KOPT-K1 (cell line): ENCODE results near the gene RAD50.

Experiments used
- H3K27ac ChIP-seq: fragments of 200-600 bp; sonication (generic); 2 replicates; pipeline ENCODE4 v1.5.1; 2016; ENCODE audit warnings: antibody characterized with exemption, mild to moderate bottlenecking, low read depth, low read length; ENCODE audit not compliant: poor library complexity, severe bottlenecking
- H3K36me3 ChIP-seq: fragments of 200-600 bp; sonication (generic); 2 replicates; pipeline ENCODE4 v1.5.1; 2017; ENCODE audit warnings: antibody characterized with exemption, mild to moderate bottlenecking, low read length, moderate library complexity; ENCODE audit not compliant: insufficient read depth
- H3K9me3 ChIP-seq: fragments of 200-600 bp; sonication (generic); 2 replicates; pipeline ENCODE4 v1.5.1; 2017; ENCODE audit warnings: antibody characterized with exemption, low read length, mild to moderate bottlenecking; ENCODE audit not compliant: insufficient read depth, poor library complexity, severe bottlenecking

The RAD50 gene

DNA sequence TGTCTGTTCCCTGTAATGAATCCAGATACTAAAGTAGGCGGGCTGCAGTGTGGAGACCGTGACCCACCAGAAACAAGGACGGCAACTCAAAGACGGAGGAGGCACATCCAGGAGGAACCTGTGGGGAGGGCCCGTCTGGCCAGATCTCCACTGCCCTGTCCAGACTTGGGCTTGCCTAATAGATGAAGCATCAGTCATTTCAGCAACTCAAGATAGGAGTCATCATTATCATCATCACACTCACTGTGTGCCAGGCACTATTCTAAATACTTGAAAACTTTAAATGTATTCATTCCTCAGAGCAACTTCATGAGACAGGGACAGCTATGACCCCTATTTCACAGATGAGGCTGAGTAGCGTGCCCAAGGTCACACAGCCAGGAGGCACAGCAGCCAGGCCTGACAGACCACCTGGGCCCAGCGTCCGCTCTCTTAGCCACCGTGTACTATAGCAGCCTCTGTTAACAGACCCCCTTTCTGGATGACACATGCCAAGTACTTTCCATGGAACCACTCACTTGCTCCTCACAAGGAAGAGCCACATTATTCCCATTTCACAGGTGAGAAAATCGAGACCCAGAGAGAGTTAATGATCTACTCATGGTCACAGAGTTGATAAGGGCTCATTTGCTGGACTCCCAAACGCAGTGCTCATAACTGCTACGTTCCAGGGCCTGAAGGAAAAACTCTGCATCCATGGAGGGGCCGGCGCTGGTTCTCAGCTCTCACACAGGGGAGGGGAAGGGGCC lies 112.1 kb downstream of the RAD50 start:
- no peaks in the 10 kb centered on the region for H3K9me3 ChIP-seq
- no peak overlapping the region for H3K27ac ChIP-seq
- H3K36me3 ChIP-seq, result no peaks in the 10 kb centered on the region

- Histone ChIP-seq H3K9me3 (no peaks in the 10 kb centered on the region), H3K36me3 (no peaks in the 10 kb centered on the region)
These were observed 112.7 kb downstream of the RAD50 start for GRCh38 chr5:132669455-132669820.

GRCh38 chr5:132669966-132670882 lies 113.4 kb downstream of the RAD50 start:
- Histone ChIP-seq H3K9me3 (no peaks in the 10 kb centered on the region), H3K36me3 (no peaks in the 10 kb centered on the region), H3K27ac (no peak overlapping the region)

More at GRCh38 chr5:132669455-132669820, 112.7 kb downstream of the RAD50 start:
- no peak overlapping the region for H3K27ac ChIP-seq

DNA sequence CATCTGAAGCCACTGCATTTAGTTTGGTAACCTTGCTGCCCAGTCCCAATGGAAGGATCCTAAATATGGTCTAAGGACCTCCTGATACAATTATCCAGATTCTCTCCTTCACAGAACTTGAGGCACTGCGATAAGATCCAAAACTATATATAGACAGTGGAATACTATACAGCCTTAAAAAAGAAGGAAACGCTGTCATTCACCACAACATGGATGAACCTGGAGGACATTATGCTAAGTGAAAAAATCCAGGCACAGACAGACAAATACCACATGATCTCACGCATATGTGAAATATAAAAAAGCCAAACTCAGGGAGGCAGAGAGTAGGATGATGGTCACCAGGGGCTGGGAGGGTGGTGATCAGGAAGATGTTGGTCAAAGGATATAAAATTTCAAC lies 114.2 kb downstream of the RAD50 start:
- Histone ChIP-seq H3K27ac (no peak overlapping the region), H3K9me3 (no peaks in the 10 kb centered on the region), H3K36me3 (no peaks in the 10 kb centered on the region)

GRCh38 chr5:132673488-132673887 lies 116.7 kb downstream of the RAD50 start:
- no peaks in the 10 kb centered on the region for H3K9me3 ChIP-seq
- peak overlapping the region; percentile 75 for H3K27ac ChIP-seq
- H3K36me3 ChIP-seq, result no peaks in the 10 kb centered on the region

DNA sequence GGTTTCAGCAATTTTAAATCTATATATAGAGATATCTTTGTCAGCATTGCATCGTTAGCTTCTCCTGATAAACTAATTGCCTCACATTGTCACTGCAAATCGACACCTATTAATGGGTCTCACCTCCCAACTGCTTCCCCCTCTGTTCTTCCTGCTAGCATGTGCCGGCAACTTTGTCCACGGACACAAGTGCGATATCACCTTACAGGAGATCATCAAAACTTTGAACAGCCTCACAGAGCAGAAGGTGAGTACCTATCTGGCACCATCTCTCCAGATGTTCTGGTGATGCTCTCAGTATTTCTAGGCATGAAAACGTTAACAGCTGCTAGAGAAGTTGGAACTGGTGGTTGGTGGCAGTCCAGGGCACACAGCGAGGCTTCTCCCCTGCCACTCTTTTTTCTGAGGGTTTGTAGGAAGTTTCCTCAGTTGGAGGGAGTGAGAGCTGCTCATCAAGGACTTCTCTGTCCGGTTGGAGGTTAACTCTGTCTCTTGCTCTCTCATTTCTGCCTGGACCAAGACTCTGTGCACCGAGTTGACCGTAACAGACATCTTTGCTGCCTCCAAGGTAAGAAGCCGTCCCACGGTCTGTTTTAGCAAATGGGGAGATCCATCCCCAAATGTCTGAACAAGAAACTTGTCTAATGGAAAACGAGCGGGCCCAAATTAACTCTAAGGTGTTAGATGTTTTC lies 117.3 kb downstream of the RAD50 start, which contains the start of gene IL4:
IL4 (plus strand) TSS at position 51 of the 692 bp plus-strand sequence; CDS start at position 113, 62 bp downstream.
- H3K36me3 ChIP-seq, result no peaks in the 10 kb centered on the region; the same call in 1 of the 2 replicates
- peak within 1 kb of the TSS; percentile 75 for H3K27ac ChIP-seq
- H3K9me3 ChIP-seq, result no peaks in the 10 kb centered on the region

- Histone ChIP-seq H3K27ac (peak overlapping the region; percentile 75), H3K9me3 (no peaks in the 10 kb centered on the region), H3K36me3 (peaks cover 4% of the 10 kb centered on the region)
These were observed 118.1 kb downstream of the RAD50 start for GRCh38 chr5:132674671-132675506.

DNA sequence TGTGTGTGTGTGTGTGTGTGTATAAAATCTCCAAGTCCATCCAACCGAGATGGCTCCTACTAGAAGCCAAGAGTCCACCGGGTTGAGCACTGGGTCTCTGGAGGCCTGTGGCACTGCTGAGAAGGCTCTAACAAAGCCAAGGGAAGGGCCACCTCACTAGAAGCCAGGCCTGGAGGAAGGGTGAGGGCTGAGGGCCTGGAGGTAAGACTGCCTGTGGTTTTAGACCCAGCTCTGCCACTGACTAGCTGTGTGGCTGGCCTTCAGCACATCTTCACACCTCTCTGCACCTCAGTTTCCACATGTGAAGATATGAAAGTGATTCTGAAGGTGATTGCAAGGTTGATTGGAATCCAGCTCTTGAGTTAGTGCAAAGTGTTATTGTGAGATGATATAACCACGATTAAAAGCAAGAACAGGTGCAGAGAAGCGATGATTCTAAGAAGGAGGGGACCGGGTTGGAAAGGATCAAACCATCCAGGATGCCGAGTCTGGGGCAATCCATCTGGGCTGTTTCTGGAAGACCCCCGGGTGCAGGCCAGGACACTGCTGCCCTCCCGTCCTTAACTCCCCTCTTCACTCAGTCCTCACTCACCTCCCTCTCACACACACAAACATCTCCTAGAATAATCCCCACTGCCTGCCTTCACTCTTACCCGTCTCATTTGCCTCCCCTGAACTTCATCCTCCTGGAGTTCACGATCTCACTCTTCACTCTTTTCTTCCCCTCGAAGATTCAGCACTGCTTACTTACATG lies 119.3 kb downstream of the RAD50 start:
- no peaks in the 10 kb centered on the region for H3K9me3 ChIP-seq
- H3K36me3 ChIP-seq, result peaks cover 6% of the 10 kb centered on the region
- H3K27ac ChIP-seq, result peak overlapping the region; percentile 75

DNA sequence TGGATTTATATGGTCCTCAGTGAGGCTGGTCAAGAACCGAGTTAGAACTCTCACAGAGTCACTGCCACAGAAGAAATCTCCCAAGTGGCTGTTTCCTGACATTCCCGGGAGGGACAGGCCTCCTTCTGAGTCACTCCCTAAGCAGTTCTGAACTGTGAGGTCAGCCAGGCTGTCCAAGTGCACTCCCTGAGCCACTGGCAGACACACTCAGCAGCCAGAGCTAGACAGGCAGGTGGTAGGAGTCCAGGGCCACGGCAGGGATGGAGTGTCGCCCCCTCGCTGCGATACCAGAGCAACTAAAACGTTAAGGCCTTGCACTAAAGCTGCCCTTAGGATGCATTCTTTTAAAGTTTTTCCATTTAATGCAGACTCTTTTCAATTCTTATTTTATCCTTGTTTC lies 120.4 kb downstream of the RAD50 start:
- H3K9me3 ChIP-seq, result no peaks in the 10 kb centered on the region
- peaks cover 6% of the 10 kb centered on the region for H3K36me3 ChIP-seq
- peak overlapping the region; percentile 75 for H3K27ac ChIP-seq

GRCh38 chr5:132677682-132678400 lies 121.1 kb downstream of the RAD50 start:
- Histone ChIP-seq H3K9me3 (no peaks in the 10 kb centered on the region), H3K36me3 (peaks cover 6% of the 10 kb centered on the region), H3K27ac (peak overlapping the region; percentile 75)

- Histone ChIP-seq H3K27ac (peak overlapping the region; percentile 13), H3K9me3 (no peaks in the 10 kb centered on the region), H3K36me3 (peaks cover 6% of the 10 kb centered on the region)
These were observed 122.0 kb downstream of the RAD50 start for GRCh38 chr5:132678735-132679134.

DNA sequence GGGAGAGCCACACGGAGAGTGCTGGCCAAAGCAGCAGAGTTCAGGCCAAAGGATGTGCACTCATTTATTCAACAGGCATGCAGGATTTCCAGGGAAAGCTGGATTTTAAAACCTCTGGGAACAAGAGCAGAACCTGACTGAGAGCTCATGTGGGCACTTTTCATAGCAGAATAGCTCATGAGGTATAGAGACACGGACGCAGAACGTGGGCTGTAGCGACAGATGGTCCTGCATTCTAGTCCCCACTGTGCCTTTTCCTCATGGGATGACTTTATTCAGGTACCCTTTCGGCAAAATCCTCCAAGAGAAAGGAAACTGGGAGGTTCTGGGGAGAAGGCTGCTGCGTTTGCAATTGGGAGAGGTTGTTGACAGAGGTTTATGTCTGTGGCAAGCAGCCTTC lies 122.4 kb downstream of the RAD50 start:
- no peaks in the 10 kb centered on the region for H3K9me3 ChIP-seq

GRCh38 chr5:132679717-132680380 lies 123.1 kb downstream of the RAD50 start:
- Histone ChIP-seq H3K9me3 (no peaks in the 10 kb centered on the region), H3K27ac (no peak overlapping the region), H3K36me3 (peaks cover 6% of the 10 kb centered on the region)

More for the DNA sequence above, 122.4 kb downstream of the RAD50 start:
- Histone ChIP-seq H3K36me3 (peaks cover 6% of the 10 kb centered on the region), H3K27ac (peak overlapping the region; percentile 13)
